CD4-positive, alpha-beta T cell treated with Interleukin-17A for 1 hour (primary cell): ENCODE measurements around the gene CEBPZ.
"Not testable (repeated sequence)": the region's sequence is repeated elsewhere in the genome, so short reads cannot be mapped to it uniquely, and the experiment has no call there.

ENCODE experiments used
- DNase-seq: peaks from one replicate; pipeline ENCODE4 v3.0.0-alpha.2; 2020

CEBPZ gene

GRCh38 chr2:37211939-37212338 lies 19.5 kb downstream of the CEBPZ start:
- no peak for DNase-seq

- DNase-seq = no peak
Measured at GRCh38 chr2:37211212-37211611, 20.2 kb downstream of the CEBPZ start.

- DNase-seq = not testable (repeated sequence)
Measured at GRCh38 chr2:37206760-37207159, 24.6 kb downstream of the CEBPZ start.

- DNase-seq = no peak
Measured at GRCh38 chr2:37205689-37206341, 25.6 kb downstream of the CEBPZ start.

GRCh38 chr2:37205071-37205661 lies 26.2 kb downstream of the CEBPZ start:
- not testable (repeated sequence) for DNase-seq

GRCh38 chr2:37203708-37204107 lies 27.7 kb downstream of the CEBPZ start:
- no peak for DNase-seq

GRCh38 chr2:37201766-37202165 lies 29.6 kb downstream of the CEBPZ start:
- DNase-seq = peak; percentile 30

- no peak for DNase-seq
Measured at GRCh38 chr2:37201208-37201607, 30.2 kb downstream of the CEBPZ start.

GRCh38 chr2:37198681-37199065 lies 32.7 kb downstream of the CEBPZ start:
- no peak for DNase-seq

GRCh38 chr2:37196320-37197195 lies 34.8 kb downstream of the CEBPZ start, which contains the start of gene CEBPZOS:
Gene CEBPZOS, plus strand, starts transcription at chr2:37196496. Its CDS starts 3,209 bp downstream, at chr2:37199705.
- peak; percentile 94 for DNase-seq

GRCh38 chr2:37195862-37196319 lies 35.5 kb downstream of the CEBPZ start:
- DNase-seq = not testable (repeated sequence)

- no peak for DNase-seq
Measured at GRCh38 chr2:37192551-37192950, 38.8 kb downstream of the CEBPZ start.

- no peak for DNase-seq
Measured at GRCh38 chr2:37191747-37192146, 39.6 kb downstream of the CEBPZ start.

GRCh38 chr2:37191253-37191652 lies 40.1 kb downstream of the CEBPZ start:
- DNase-seq = no peak

GRCh38 chr2:37190290-37190689 lies 41.1 kb downstream of the CEBPZ start:
- DNase-seq = no peak

- DNase-seq = no peak
Measured at GRCh38 chr2:37189452-37190153, 41.8 kb downstream of the CEBPZ start.

- DNase-seq = no peak
Measured at GRCh38 chr2:37188570-37188969, 42.8 kb downstream of the CEBPZ start, which contains the start of gene SULT6B1. Gene SULT6B1, minus strand, starts transcription at chr2:37188670. Its CDS starts 30 bp downstream, at chr2:37188640.

GRCh38 chr2:37181726-37182684 lies 49.4 kb downstream of the CEBPZ start:
- no peak for DNase-seq

- DNase-seq = no peak
Measured at GRCh38 chr2:37180640-37181039, 50.8 kb downstream of the CEBPZ start.

GRCh38 chr2:37180006-37180639 lies 51.3 kb downstream of the CEBPZ start:
- no peak for DNase-seq

- no peak for DNase-seq
Measured at GRCh38 chr2:37173741-37174140, 57.7 kb downstream of the CEBPZ start.
